SK-N-SH (cell line): ENCODE data around the gene COL1A2. TPM values are rescaled to one million over a fixed set of nuclear protein-coding genes. Genes with fewer than 3 reads are reported as not detected.

Experiments
- CTCF ChIA-PET: fragments of 300-600, 350-600 bp; formaldehyde crosslinking; extraction: SDS; loops from one replicate; lab custom pipeline; 2021; lab: Yijun Ruan, JAX
- POLR2A ChIA-PET: fragments of 350-600 bp; sonication (Branson Sonifier 250); formaldehyde crosslinking; extraction: SDS; loops from one replicate; lab custom pipeline; 2020; ENCODE audit warnings: antibody characterized with exemption, inconsistent platforms; lab: Yijun Ruan, JAX
- DNase-seq: peaks from one replicate; pipeline ENCODE4 v3.0.0; 2012
- H2AFZ ChIP-seq: fragments of 200-600 bp; sonication (generic); 2 replicates; pipeline ENCODE4 v1.8.1; 2016; ENCODE audit warnings: antibody characterized with exemption, mild to moderate bottlenecking, low read depth
- H3F3A ChIP-seq: fragments of 200-600 bp; sonication (generic); replicated peaks from 2 replicates; pipeline ENCODE3; 2016; ENCODE audit warnings: antibody characterized with exemption, mild to moderate bottlenecking; ENCODE audit not compliant: insufficient read depth
- H3K27ac ChIP-seq, 2 experiments: fragments of 200-500 bp in 1 of 2; fragments of 200-600 bp in 1 of 2; sonication (Bioruptor generic) in 1 of 2; sonication (generic), shearing (Covaris generic) in 1 of 2; 2 replicates each; pipeline versions ENCODE4 v1.5.1 to v1.6.1; 2014 to 2016; ENCODE audit warnings: low read depth in 2 of 2, inconsistent platforms in 1 of 2, low read length in 1 of 2, mild to moderate bottlenecking in 1 of 2, mixed read lengths in 1 of 2
- H3K27me3 ChIP-seq: fragments of 200-600 bp; sonication (generic), shearing (Covaris generic); 2 replicates; pipeline ENCODE4 v1.6.1; 2016; ENCODE audit warnings: mixed run types; ENCODE audit not compliant: insufficient read depth
- H3K36me3 ChIP-seq, 2 experiments: fragments of 200-500 bp in 1 of 2; fragments of 200-600 bp in 1 of 2; sonication (Bioruptor generic) in 1 of 2; sonication (generic) in 1 of 2; replicated peaks in 1 of 2; 2 replicates each; pipeline versions ENCODE3 to v1.5.1; 2014 to 2016; ENCODE audit warnings: low read length in 1 of 2, mild to moderate bottlenecking in 1 of 2; ENCODE audit not compliant: insufficient read depth in 2 of 2, control insufficient read depth in 1 of 2
- H3K4me1 ChIP-seq, 2 experiments: fragments of 200-500 bp in 1 of 2; fragments of 200-600 bp in 1 of 2; sonication (Bioruptor generic) in 1 of 2; sonication (generic), shearing (Covaris generic) in 1 of 2; 2 replicates each; pipeline versions ENCODE4 v1.5.1 to v1.6.1; 2014 to 2016; ENCODE audit warnings: low read depth in 1 of 2, low read length in 1 of 2, mixed run types in 1 of 2; ENCODE audit not compliant: insufficient read depth in 2 of 2, control insufficient read depth in 1 of 2
- H3K4me2 ChIP-seq: fragments of 200-600 bp; sonication (generic), shearing (Covaris generic); 2 replicates; pipeline ENCODE4 v1.6.1; 2017; ENCODE audit warnings: mixed run types
- H3K4me3 ChIP-seq, 2 experiments: fragments of 200-500 bp in 1 of 2; fragments of 200-600 bp in 1 of 2; sonication (Bioruptor generic) in 1 of 2; sonication (generic), shearing (Covaris generic) in 1 of 2; 2 replicates each; pipeline versions ENCODE4 v1.5.1 to v1.8.1; 2014 to 2016; ENCODE audit warnings: low read depth in 2 of 2, inconsistent platforms in 1 of 2, low read length in 1 of 2, mild to moderate bottlenecking in 1 of 2, mixed read lengths in 1 of 2, moderate library complexity in 1 of 2
- H3K79me2 ChIP-seq: fragments of 200-600 bp; sonication (generic); 2 replicates; pipeline ENCODE4 v1.8.1; 2017; ENCODE audit warnings: mild to moderate bottlenecking; ENCODE audit not compliant: insufficient read depth
- H3K9ac ChIP-seq: fragments of 200-600 bp; sonication (generic); 2 replicates; pipeline ENCODE4 v1.6.1; 2017; ENCODE audit warnings: mixed run types
- H3K9me2 ChIP-seq: fragments of 200-600 bp; sonication (generic); 2 replicates; pipeline ENCODE4 v1.6.1; 2017; ENCODE audit warnings: mixed run types
- H3K9me3 ChIP-seq: fragments of 200-600 bp; sonication (generic); 2 replicates; pipeline ENCODE4 v1.6.1; 2017; ENCODE audit warnings: mixed run types, mild to moderate bottlenecking, moderate library complexity
- H4K20me1 ChIP-seq: fragments of 200-600 bp; sonication (generic); 2 replicates; pipeline ENCODE4 v1.6.1; 2017; ENCODE audit warnings: mild to moderate bottlenecking, mixed run types; ENCODE audit not compliant: insufficient read depth
- CHD2 ChIP-seq: fragments of 150-350 bp; IDR thresholded peaks from 2 replicates; pipeline ENCODE4 v1.6.1; 2018; ENCODE audit warnings: low read length; ENCODE audit not compliant: partially characterized antibody
- EP300 ChIP-seq, 2 experiments: IDR thresholded peaks; 2 replicates each; pipeline versions ENCODE4 v1.4.0 to v1.6.1; 2012; ENCODE audit warnings: borderline replicate concordance in 1 of 2, low read depth in 1 of 2, low read length in 1 of 2
- FOSL2 ChIP-seq: IDR thresholded peaks from 2 replicates; pipeline ENCODE4 v1.4.0; 2012; ENCODE audit warnings: low read depth, mild to moderate bottlenecking, moderate library complexity, borderline replicate concordance
- JUND ChIP-seq: IDR thresholded peaks from 2 replicates; pipeline ENCODE4 v1.4.0; 2012
- NFIC ChIP-seq: IDR thresholded peaks from 2 replicates; pipeline ENCODE4 v1.4.0; 2012; ENCODE audit warnings: borderline replicate concordance
- NRF1 ChIP-seq: IDR thresholded peaks from 2 replicates; pipeline ENCODE4 v1.6.1; 2012; ENCODE audit warnings: low read depth, mild to moderate bottlenecking, low read length
- PBX3 ChIP-seq: IDR thresholded peaks from 2 replicates; pipeline ENCODE4; 2012
- POLR2AphosphoS5 ChIP-seq: IDR thresholded peaks from 2 replicates; pipeline ENCODE4 v1.6.1; 2012; ENCODE audit warnings: low read depth, low read length
- RAD21 ChIP-seq: IDR thresholded peaks from 2 replicates; pipeline ENCODE4 v1.6.1; 2012; ENCODE audit warnings: mild to moderate bottlenecking, low read length
- RCOR1 ChIP-seq: fragments of 150-350 bp; IDR thresholded peaks from 2 replicates; pipeline ENCODE4 v1.6.1; 2017; ENCODE audit warnings: antibody characterized with exemption, low read length
- RFX5 ChIP-seq: IDR thresholded peaks from 2 replicates; pipeline ENCODE4 v1.6.1; 2012; ENCODE audit warnings: mild to moderate bottlenecking, improper control_type of control experiment, low read length
- SIN3A ChIP-seq: IDR thresholded peaks from 2 replicates; pipeline ENCODE4 v1.6.1; 2012; ENCODE audit warnings: low read depth, mild to moderate bottlenecking, low read length, moderate library complexity, borderline replicate concordance
- SMC3 ChIP-seq: IDR thresholded peaks from 2 replicates; pipeline ENCODE4 v1.6.1; 2012; ENCODE audit warnings: low read depth, low read length, improper control_type of control experiment
- TCF12 ChIP-seq: IDR thresholded peaks from 2 replicates; pipeline ENCODE4 v1.4.0; 2012
- TEAD4 ChIP-seq: IDR thresholded peaks from 2 replicates; pipeline ENCODE4 v1.4.0; 2012; ENCODE audit warnings: mild to moderate bottlenecking, borderline replicate concordance; ENCODE audit not compliant: insufficient read depth
- USF1 ChIP-seq: IDR thresholded peaks from 2 replicates; pipeline ENCODE4 v1.4.0; 2012; ENCODE audit warnings: low read depth, borderline replicate concordance
- USF2 ChIP-seq: fragments of 150-350 bp; IDR thresholded peaks from 2 replicates; pipeline ENCODE4 v1.6.1; 2017; ENCODE audit warnings: antibody characterized with exemption, low read length, low read depth, borderline replicate concordance
- YY1 ChIP-seq: IDR thresholded peaks from 2 replicates; pipeline ENCODE4 v1.4.0; 2012; ENCODE audit warnings: low read depth, mild to moderate bottlenecking
- WGBS: methylation state at CpG from one replicate; pipeline ENCODE4 v1.1.6; 2017; ENCODE audit warnings: low lambda C conversion rate; 5-methylcytosine and 5-hydroxymethylcytosine counted together
- polyA plus RNA-seq, 3 experiments: library from polyadenylated mRNA; depleted of rRNA; stranded (reverse); fragments of >200 nt; gene quantifications; 2 replicates each; pipeline ENCODE4 v1.2.3, GENCODE V29; 2012

Gene COL1A2
- polyA plus RNA-seq, 1 of the 3 experiments (the other 2 are of a cell fraction): 11.4 TPM

GRCh38 chr7:94380264-94380663 lies 14.4 kb upstream of the COL1A2 start:
- POLR2A ChIA-PET: no interaction called here
- Histone ChIP-seq H3K9ac (no peak overlapping the region), H3K36me3 (peaks cover 0 to 10% of the 10 kb centered on the region in 2 experiments), H3F3A (peaks cover 39% of the 10 kb centered on the region), H3K27ac (peak overlapping the region in 1 of 2 experiments; percentile 2; a peak in 1 of 4 replicates), H3K79me2 (no peaks in the 10 kb centered on the region), H3K4me1 (peaks cover 6 to 34% of the 10 kb centered on the region in 2 experiments), H3K9me3 (no peaks in the 10 kb centered on the region), H4K20me1 (no peaks in the 10 kb centered on the region), H2AFZ (no peak overlapping the region), H3K27me3 (no peaks in the 10 kb centered on the region), H3K4me2 (no peak overlapping the region), H3K9me2 (no peaks in the 10 kb centered on the region), H3K4me3 (no peak overlapping the region)
- CTCF ChIA-PET: interaction anchor here (1.0 kb wide), 1 partner anchor 18 kb away, joined by 3 read pairs; no protein-coding TSS in a partner anchor
- no peak for DNase-seq
- no peak for TF ChIP-seq TEAD4

- no peaks in the 10 kb centered on the region for H3K79me2 ChIP-seq
- DNase-seq: no peak
- H2AFZ ChIP-seq: peak overlapping the region; percentile 11; the same call in 1 of the 2 replicates
- H3K9me2 ChIP-seq: no peaks in the 10 kb centered on the region
- CTCF ChIA-PET: interaction anchor here (0.6 to 0.9 kb wide), 4 partner anchors 9 to 86 kb away, joined by 3 to 4 read pairs (median 3); no protein-coding TSS in a partner anchor
- H3K4me3 ChIP-seq: no peak overlapping the region; a peak in 1 of 4 replicates
- TF ChIP-seq YY1: no peak
- no peak for TF ChIP-seq USF2
- TF ChIP-seq USF1: no peak
- peak; percentile 86 for TF ChIP-seq PBX3
- peak; percentile 88 for TF ChIP-seq JUND
- TF ChIP-seq RFX5: no peak
- no peak for TF ChIP-seq SMC3
- peak in 1 of 2 experiments; percentile 70; a peak in 2 of 4 replicates for TF ChIP-seq EP300 (IDR thresholded peaks at IDR 0.05; ENCODE audit: borderline replicate concordance in 1 of 2, low read depth in 1 of 2, low read length in 1 of 2)
- TF ChIP-seq NRF1: peak; percentile 26; the same call in 1 of the 2 replicates
- TF ChIP-seq NFIC: no peak
- no peak for TF ChIP-seq RCOR1
- TF ChIP-seq SIN3A: no peak
- TF ChIP-seq CHD2: no peak
- TF ChIP-seq POLR2AphosphoS5: peak; percentile 19; the same call in 1 of the 2 replicates
- TF ChIP-seq TCF12: peak; percentile 79
- TF ChIP-seq FOSL2: peak; percentile 91
- no peak for TF ChIP-seq RAD21
- H3K9me3 ChIP-seq: no peaks in the 10 kb centered on the region
- 27% methylated on average over 3 of the region's 3 CpGs for WGBS
- H3F3A ChIP-seq: peaks cover 24% of the 10 kb centered on the region
- H3K4me2 ChIP-seq: peak overlapping the region; percentile 18; the same call in 1 of the 2 replicates
- H3K27ac ChIP-seq: peak overlapping the region in 1 of 2 experiments; percentile 80; a peak in 2 of 4 replicates
- peaks cover 0 to 12% of the 10 kb centered on the region in 2 experiments for H3K36me3 ChIP-seq
- peaks cover 6 to 20% of the 10 kb centered on the region in 2 experiments for H3K4me1 ChIP-seq
- no peaks in the 10 kb centered on the region for H4K20me1 ChIP-seq
- POLR2A ChIA-PET: no interaction called here
- no peaks in the 10 kb centered on the region for H3K27me3 ChIP-seq
- H3K9ac ChIP-seq: peak overlapping the region; percentile 48
Observed at GRCh38 chr7:94382132-94382531, 12.6 kb upstream of the COL1A2 start.
